Measurements from ENCODE around the gene BAMBI.
A peak's percentile ranks its signal among the peaks of the same experiment; 100 is the strongest.
"Not testable (repeated sequence)": the region's sequence is repeated elsewhere in the genome, so short reads cannot be mapped to it uniquely, and the experiment has no call there.

The BAMBI gene, protein sequence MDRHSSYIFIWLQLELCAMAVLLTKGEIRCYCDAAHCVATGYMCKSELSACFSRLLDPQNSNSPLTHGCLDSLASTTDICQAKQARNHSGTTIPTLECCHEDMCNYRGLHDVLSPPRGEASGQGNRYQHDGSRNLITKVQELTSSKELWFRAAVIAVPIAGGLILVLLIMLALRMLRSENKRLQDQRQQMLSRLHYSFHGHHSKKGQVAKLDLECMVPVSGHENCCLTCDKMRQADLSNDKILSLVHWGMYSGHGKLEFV

DNA sequence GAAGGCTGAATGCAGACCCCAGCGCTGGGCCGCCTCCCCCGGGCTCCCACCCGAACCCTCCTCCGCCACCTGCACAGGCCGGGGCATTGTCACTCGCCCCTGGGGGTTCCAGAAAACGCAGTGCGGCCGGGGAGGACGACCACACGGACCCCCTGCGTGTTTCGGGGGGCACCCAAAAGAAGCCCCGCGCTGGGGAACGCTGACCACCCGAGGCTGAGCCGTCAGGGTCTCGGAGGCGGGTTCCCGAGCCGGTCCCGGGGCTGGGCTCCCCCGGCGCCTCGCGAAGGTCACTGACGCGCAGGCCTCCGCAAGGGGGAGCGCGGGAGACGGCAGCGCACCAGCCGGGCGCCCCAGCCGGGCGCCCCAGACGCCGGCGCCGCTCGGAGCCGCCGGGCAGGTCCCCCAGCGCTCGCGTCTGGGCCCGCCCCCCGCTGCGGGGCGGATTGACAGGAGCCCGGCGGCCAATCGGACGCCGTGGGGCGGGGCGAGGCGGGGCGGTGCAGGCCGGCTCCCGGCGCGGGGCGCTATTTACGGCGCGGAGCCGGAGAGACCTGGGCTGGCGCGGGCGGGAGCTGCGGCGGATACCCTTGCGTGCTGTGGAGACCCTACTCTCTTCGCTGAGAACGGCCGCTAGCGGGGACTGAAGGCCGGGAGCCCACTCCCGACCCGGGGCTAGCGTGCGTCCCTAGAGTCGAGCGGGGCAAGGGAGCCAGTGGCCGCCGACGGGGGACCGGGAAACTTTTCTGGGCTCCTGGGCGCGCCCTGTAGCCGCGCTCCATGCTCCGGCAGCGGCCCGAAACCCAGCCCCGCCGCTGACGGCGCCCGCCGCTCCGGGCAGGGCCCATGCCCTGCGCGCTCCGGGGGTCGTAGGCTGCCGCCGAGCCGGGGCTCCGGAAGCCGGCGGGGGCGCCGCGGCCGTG lies at the start of gene BAMBI:
TSS of gene BAMBI (plus strand) at position 554 of the 920 bp plus-strand sequence. CDS start 377 bp downstream, outside the sequence.
- peak; percentile 91 for DNase-seq

DNA sequence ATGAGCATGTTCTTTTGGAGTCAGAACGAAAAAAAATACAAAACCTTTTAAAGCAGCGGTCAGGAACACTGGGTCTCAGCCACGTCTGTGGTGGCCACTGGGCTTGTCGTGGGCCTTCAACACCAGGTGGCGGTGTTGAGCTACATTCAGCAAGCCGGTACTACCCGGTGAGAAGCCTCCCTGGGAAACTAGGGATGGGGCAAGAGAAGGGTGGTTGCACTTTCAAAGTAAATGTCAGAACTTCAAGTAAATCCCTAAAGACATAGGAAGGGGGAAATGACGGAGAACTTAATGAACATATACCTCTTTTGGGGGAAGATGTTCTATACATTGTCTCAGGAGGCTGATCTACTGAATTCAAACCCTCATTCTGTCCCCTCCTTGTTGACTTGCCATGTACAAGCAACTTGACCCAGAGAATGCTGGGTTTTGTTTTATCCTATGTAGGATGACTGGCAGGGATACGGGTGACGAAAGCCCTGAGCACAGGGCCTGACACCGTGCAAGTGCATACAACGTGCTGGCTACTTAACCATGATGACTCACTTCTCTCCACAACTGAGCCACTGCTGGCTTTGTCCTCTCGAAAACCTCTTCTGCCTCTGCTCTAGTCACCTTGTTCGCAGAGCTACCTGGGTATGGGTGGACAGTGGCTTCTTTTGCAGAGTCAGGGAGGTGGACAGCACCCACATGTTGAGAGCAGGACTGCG lies 49.0 kb upstream of the BAMBI start:
- peak; percentile 65 for DNase-seq

DNA sequence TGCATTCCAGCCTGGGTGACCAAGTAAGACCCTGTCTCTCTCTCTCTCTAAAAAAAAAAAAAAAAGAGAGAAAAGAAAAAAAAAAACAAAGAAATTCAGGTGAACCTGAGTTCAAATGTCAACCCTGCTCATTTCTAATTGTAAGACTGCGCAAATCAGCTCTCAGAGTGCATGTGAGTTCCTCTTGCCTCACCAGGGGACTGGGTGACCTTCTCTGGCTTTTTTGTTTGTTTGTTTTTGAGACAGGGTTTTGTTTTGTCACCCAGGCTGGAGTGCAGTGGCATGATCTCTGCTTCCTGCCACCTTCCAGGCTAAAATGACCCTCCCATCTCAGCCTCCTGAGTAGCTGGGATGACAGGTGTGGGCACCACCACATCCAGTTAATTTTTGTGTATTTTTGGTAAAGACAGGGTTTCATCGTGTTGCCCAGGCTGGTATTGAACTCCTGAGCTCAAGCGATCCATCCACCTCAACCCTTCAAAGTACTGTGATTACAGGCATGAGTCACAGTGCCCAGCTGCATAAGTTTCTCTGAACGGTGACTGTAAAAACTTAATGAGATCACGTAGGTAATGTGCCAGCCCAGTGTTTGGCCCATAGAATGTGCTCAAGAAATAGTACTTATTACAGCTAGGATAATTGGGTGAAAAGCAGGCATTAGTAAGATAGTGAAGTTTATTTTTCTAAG lies 45.3 kb upstream of the BAMBI start:
- DNase-seq: no peak

DNA sequence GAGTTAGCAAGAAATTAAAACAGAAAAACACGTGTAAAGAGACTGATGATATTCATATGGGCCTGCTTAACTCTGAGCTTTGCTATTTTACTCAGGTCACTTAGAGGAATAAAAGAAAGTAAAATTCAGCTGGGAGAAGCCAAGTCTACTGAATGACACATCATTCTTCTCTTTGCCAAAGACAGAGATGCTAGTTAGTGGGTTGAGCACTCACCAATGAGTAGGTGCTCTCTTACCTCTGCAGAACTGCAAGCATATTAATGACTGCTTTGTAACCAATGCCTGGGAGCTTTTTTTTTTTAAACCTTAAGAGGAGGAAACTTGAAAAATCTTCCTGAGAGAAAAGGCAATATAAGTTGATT lies 44.8 kb upstream of the BAMBI start:
- no peak for DNase-seq

DNA sequence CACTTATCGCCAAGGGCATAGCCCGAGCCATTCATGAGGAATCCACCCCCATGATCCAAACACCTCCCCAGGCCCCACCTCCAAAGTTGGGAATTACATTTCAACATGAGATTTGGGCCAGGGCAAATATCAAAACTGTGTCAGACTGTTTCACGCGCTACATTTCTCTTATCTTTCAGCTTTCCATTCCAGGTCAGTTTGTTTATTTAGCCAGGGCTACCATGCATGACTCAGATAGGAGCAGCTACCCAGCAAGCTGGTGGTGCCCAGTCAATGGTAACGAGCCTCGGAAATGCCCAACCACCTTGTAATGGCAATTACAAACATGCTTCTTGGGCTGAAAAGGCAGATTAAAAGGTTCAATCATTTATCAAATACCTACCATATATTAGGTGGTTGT lies 43.6 kb upstream of the BAMBI start:
- no peak for DNase-seq

DNA sequence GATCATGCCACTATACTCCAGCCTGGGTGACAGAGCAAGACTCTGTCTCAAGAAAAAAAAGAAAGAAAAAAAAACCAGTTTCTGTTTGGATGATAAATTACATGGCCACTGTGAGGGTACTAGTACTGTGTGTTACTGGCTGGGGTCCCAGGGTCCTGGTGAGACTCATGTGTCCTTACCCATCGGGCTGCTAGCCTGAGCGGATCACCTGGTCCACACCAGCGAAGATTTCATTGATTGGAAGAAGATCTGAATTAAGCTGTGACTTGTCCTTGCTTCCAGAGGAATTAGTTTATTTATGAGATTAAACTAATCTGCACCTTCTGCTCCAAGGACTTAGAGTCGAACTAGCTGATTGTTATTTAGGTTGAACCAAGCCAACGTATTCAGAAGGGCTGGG lies 40.0 kb upstream of the BAMBI start:
- no peak for DNase-seq

DNA sequence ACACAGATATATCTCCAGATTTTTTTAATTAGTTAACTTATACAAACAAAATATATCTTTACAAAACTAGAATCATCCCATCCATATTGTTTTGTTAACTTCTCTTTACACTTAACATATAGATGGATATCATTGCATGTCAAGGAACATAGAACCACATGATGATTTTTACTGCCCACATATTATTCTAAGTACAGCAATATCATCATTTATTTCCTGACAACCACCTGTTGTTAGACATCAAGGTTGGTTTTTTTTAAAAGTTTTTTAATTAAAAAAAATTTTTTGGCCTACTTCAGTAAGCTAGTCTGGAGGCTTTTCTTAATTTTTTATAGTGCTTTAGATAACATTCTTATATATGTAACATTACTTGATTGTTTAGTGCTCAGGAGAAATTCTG lies 38.9 kb upstream of the BAMBI start:
- DNase-seq: no peak

DNA sequence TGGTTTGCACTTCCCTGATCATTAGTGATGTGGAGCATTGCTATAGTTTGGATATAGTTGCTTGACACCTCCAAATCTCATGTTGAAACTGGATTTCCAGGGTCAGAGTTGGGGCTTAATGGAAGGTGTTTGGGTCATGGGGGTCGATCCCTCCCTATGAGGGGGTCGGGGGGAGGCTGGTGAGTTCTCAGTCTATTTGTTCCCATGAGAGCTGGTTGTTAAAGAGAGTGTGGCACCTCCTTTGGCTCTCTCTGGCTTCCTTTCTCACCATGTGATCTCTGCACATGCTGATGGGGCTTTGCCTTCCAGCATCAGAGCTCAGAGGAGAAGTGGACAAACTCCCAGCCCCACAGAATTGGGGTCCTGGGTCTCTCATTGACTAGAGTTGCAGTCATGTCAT lies 36.8 kb upstream of the BAMBI start:
- no peak for DNase-seq

DNA sequence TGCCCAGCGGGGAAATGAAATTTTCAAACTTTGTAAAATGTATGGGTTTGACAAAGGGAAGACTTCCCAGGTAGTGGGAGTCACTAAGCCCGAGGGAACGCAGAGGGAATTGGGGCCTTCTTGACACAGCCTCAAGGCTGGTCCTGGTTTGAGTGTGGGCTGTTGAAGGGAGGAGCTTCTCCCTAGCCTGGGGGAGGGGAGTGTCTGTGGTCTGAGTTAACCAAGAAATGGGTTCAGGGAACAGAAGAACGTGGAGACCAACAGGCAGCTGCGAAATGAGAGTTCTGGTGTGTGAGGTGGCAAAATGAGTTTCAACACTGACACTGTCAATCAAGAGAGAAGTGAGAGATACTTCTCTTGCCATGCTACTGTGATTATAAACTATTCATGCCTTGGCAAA lies 32.7 kb upstream of the BAMBI start:
- no peak for DNase-seq

DNA sequence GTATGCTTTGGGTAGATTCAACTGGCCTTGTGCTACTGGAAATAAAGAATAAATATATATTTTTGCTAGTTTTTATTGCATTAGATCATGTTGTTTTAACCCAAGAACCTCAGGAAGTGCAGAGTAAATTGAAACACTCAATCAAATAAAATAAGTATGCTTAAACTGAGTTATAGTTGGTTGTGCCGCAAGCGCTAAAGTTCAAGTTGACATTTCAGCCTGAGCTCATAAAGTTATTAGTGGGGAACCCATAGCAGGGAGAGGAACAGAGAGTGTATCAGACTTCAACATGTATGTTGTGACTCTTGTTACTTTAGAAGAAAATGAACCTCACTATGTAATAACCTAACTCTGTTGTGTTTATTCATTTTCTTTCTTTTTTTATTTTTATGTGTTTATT lies 25.2 kb upstream of the BAMBI start:
- DNase-seq: no peak

DNA sequence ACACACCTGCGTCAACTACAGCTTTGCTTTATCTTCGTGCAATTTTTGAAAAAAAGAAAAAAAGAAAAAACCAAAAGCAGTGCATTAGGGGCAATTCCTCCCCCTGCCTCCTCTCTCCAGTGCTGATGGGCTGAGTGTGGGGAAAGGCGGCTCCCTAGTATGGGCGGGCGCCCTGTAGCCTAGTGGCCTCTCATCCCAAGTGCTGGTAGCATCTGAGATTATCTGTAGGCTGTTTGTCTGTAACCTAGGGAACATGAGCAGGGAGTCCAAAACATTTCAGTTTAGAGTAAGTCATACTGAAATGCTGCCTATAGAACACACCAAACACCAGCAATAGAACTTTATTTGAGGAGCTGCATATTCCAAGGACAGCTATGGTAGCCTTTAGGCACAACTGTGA lies 24.6 kb upstream of the BAMBI start:
- DNase-seq: no peak

DNA sequence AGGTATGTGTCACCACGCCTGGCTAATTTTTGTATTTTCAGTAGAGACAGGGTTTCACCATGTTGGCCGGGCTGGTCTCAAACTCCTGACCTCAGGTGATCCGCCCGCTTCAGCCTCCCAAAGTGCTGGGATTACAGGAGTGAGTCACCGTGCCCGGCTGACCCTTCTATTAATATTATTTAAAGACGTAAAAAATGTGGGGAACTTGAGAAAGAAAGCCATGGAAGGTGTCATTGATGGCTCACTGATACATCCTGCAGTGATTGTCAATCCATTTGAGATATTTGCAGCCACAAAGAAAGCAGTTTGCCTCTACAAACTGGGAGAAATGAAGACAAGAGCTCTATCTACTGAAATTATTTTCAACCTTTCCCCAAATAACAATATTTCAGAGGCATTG lies 18.5 kb upstream of the BAMBI start:
- not testable (repeated sequence) for DNase-seq

DNA sequence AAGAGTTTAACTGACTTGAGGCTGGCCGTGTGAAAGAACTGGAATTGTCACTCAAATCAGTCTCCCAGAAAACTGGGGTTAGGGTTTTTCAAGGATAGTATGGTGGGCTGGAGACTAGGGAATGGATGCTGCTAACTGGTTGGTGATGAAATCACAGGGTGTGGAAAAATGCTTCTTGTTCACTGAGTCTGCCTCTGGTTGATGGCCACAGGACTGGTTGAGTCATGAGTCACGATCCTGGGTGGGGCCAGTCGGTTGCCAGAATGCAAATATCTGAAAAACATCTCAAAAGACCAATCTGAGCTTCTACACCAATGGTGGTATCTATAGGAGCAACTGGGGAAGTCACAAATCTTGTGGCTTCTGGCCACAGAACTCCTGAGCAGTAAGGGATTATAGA lies 16.3 kb upstream of the BAMBI start:
- DNase-seq: no peak

DNA sequence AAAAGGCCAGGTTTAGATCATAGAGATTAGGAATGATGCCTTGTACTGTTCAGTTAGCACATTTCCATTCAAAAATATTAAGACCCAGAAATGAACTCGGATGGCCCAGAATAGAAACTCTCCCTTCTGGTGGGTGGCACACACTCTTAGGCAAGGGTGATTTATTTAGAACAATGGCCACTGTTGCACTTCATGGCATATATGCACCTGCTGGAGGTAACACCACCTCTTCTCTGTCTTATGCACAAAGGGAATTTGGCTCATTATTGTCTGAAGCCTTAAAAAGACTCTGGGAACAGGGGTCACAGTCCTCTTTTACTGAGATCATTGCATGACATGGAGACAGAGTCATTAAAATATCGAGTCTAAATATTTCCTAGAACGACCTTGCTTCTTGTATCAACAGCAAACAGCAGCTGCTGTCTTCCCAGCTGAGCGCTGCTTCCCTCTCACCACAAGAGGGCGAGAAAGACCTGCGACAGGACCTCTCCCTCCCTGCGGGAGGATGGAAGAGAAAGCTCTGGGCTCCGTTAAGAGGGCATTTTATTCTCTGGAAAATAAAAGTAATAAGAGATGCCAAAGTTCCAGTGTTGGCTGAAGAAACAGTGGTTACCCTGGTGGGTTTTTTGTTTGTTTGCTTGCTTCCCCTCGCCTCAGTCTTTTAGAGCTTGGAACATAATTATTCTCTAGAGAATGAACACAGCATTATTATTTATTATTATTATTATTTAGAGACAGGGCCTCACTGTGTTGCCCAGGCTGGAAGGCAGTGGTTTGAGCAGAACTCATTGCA lies 13.5 kb upstream of the BAMBI start:
- DNase-seq: peak; percentile 66

DNA sequence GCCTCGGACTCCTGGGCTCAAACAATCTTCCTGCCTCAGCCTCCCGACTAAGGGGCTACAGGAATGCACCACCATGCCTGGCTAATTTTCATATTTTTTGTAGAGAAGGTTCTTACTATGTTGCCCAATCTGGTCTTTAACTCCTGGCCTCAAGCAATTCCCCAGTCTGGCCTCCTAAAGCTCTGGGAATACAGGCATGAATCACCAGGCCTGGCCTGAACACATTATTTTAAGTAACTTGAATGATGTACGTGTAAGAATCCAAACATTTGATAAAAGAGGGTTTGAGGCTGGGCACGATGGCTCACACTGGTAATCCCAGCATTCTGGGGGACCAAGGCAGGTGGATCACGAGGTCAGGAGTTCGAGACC lies 13.0 kb upstream of the BAMBI start:
- no peak for DNase-seq

DNA sequence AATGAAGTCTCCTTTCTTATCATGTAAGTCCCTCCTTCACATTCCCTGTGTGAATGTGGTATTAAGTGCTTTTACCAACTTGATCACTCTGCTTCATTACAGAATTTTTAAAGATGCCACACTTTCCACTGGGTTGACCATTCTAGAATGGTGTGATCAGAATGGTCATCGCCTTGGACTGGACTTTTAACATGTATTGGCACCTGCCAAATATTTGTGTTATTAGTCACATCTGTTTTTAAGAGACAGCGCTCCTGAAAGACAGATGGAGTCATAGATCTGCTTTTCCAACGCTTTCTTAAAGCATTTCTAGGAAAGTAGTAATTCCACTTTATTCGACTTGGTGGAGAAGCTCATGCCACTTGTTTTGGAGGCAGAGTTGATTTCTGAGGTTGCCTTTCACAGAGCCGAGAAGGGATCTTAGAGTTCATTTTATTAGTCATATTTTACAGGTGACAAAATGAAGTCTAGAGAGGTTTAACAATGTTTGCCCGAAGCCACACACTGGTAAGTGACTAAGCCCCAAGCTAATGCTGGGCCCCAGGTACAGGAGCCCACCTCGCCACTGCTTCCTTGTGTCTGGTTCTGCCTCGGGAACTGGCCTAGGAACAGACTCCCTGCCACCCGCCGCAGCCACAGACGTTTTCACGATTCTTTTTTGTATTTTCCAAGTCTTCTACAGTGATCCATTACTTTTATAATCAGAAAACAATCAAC lies 10.4 kb upstream of the BAMBI start:
- DNase-seq: no peak

DNA sequence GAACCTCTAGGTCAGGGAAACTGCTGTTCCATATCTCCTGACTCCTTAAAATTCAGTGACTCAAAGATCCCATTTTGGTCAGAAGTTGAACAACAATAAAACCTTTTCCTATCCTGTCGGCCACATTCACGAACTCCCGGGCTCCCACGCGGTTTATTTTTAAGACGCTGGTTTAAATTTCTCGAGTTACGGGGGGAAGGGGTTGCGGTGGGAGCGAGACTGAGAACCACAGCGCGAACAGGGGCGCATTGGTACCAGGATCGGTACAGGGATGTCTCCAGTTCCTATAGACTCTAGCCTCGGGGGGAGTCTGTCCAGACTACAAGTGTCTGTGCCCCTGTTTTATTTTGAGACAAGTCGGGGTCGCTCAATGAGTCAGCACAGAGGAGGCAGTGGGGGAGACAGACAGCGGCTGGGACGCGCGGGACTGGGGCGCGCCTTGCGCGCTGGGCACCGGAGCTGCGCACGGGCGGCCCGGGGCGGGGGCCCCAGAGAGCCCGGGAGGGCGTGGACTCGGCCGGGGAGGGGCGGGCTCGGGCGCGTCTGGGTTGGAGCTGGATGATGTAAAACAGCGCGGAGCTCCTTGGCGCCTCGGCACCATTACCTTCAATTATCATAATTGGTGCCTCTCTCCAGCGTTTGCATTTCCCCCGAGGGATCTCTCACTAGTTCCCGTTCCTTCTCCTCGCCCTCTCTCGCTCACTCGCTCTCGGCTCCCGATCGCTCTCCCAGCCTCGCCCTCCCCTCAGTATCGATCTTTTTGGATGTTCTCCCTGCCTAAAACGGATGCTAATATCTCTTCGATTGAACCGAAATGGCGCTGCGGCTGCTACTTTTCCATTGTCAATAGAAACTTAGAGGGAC lies 8.7 kb upstream of the BAMBI start:
- DNase-seq: peak; percentile 62

DNA sequence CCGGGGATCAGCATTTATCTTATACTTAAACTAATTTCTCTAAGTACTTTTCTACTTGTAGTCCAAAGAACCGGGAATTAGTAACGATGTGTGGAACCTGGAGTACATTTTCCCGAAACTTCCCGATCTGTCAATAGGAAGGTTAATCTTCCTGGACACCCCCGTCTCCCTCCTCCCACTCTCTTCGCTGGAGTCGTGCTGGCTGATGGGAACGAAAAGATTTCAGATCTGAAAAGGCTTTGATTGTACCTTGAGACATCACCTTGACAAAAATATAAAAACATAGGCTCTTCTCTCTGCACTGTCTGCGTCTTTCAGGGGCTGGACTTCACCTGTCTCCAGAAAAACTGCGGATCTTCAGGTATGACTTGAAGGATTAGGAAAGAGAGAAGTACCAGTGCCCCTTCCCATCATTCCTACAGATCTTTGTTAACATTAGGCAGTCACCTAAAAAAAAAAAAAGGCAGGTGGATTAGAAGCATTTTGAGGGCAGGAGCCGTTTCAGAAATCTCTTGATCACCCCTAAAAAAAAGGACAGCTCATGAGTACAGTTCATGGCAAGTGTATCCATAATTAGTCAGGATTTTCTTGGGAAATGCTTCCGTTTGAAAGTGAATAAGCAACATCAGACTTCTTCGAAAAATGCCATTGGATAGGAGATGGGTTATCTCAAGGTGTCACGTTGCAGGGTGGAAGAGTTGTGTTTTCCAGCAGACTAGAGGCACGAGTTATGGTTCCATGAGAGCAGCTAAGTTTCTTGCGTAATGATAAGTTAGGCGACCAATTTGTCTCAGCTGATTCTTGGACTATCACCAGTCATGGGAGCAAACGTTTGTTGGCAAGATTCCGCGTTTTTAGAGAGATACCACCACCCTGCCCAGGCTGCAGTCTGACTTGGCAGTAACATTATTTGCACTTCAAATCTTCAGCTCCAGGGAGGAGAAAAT lies 7.8 kb upstream of the BAMBI start:
- no peak for DNase-seq

DNA sequence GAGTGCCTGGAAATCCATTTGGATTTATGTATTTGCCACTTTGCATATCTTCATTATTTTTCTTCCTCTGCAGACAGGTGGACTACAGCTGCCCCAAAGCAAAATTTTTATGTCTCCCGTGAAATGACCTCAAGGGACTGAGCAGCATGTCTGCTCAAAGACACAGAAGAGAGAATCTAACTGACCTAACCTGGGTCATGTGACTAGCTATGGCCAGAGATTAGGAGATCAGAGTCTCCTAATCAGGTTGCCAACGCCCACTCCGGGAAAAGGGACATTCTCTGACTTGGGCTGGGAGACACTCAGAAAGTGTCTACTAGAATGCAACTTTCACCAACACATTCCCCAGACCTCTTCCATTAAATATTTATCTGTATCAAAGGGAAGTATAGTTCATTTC lies 2.5 kb upstream of the BAMBI start:
- no peak for DNase-seq

Measured in activated T-cell treated with anti-CD3 and anti-CD28 coated beads, Interleukin-2, amount 50 U/mL, for 1 hour (primary cell).